Measurements from ENCODE around the gene CNTN1. TPM values are rescaled to one million over a fixed set of nuclear protein-coding genes. Genes with fewer than 3 reads are reported as not detected.
"Not testable (repeated sequence)": the region's sequence is repeated elsewhere in the genome, so short reads cannot be mapped to it uniquely, and the experiment has no call there.

The CNTN1 gene
- total RNA-seq, 3 donors from 2014 or later: 0.38 to 6.9 (median 1.3) TPM

GRCh38 chr12:40733871-40734270 is 41.6 kb downstream of the CNTN1 start:
- H3K36me3 ChIP-seq (ENCODE audit: low read depth): no peaks in the 10 kb centered on the region
- no peak for ATAC-seq
- intact Hi-C loops (cut with DNase I, micrococcal nuclease): no loop called here

DNA sequence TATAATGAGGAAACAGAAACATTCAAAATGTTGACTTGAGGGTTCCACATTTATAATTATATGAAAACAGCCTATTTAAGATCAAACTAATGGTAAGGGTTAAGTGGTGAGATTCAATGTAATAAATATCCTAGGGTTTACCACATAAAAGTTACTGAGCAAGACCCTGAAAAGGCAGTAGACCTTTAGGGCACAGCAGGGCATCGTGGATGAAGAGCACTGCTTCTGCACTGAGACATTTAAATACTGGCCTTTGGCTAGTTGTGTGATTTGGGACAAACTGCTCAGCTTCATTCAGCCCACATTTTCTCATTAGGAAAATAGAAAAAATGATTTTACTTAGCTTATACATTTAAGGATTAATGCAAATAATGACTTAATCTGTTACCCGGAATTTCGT is 42.0 kb downstream of the CNTN1 start:
- intact Hi-C loops (cut with DNase I, micrococcal nuclease): no loop called here
- H3K9me3 ChIP-seq: no peaks in the 10 kb centered on the region
- no peaks in the 10 kb centered on the region for H3K4me1 ChIP-seq (ENCODE audit: low read depth)
- H3K4me3 ChIP-seq: no peak overlapping the region
- TF ChIP-seq, protein P1, sequence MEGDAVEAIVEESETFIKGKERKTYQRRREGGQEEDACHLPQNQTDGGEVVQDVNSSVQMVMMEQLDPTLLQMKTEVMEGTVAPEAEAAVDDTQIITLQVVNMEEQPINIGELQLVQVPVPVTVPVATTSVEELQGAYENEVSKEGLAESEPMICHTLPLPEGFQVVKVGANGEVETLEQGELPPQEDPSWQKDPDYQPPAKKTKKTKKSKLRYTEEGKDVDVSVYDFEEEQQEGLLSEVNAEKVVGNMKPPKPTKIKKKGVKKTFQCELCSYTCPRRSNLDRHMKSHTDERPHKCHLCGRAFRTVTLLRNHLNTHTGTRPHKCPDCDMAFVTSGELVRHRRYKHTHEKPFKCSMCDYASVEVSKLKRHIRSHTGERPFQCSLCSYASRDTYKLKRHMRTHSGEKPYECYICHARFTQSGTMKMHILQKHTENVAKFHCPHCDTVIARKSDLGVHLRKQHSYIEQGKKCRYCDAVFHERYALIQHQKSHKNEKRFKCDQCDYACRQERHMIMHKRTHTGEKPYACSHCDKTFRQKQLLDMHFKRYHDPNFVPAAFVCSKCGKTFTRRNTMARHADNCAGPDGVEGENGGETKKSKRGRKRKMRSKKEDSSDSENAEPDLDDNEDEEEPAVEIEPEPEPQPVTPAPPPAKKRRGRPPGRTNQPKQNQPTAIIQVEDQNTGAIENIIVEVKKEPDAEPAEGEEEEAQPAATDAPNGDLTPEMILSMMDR (IDR thresholded peaks at IDR 0.05): no peak
- ATAC-seq (no peak), DNase-seq (no peak)
- no peaks in the 10 kb centered on the region for H3K36me3 ChIP-seq (ENCODE audit: low read depth)

More at GRCh38 chr12:40733871-40734270, 41.6 kb downstream of the CNTN1 start:
- no peak for DNase-seq
- TF ChIP-seq, protein P1 (IDR thresholded peaks at IDR 0.05): no peak
- Histone ChIP-seq H3K4me3 (no peak overlapping the region), H3K4me1 (ENCODE audit: low read depth) (no peaks in the 10 kb centered on the region), H3K9me3 (no peaks in the 10 kb centered on the region)

- ATAC-seq: no peak
- TF ChIP-seq, protein P1 (IDR thresholded peaks at IDR 0.05): no peak
- no peaks in the 10 kb centered on the region for H3K36me3 ChIP-seq (ENCODE audit: low read depth)
- DNase-seq: no peak
- no peak overlapping the region for H3K4me3 ChIP-seq
- H3K9me3 ChIP-seq: no peaks in the 10 kb centered on the region
- intact Hi-C loops (cut with DNase I, micrococcal nuclease): no loop called here
- H3K4me1 ChIP-seq (ENCODE audit: low read depth): no peaks in the 10 kb centered on the region
These were observed 43.5 kb downstream of the CNTN1 start for GRCh38 chr12:40735551-40736230.

- H3K4me1 ChIP-seq (ENCODE audit: low read depth); ATAC-seq; H3K4me3 ChIP-seq; H3K9me3 ChIP-seq; DNase-seq; H3K36me3 ChIP-seq (ENCODE audit: low read depth); intact Hi-C loops (cut with DNase I, micrococcal nuclease): not testable (repeated sequence)
These were observed 45.2 kb downstream of the CNTN1 start for GRCh38 chr12:40737416-40737815.

GRCh38 chr12:40738856-40739255 is 46.6 kb downstream of the CNTN1 start:
- ATAC-seq: no peak
- no peak for DNase-seq
- H3K4me3 ChIP-seq: no peak overlapping the region
- no peaks in the 10 kb centered on the region for H3K4me1 ChIP-seq (ENCODE audit: low read depth)
- H3K9me3 ChIP-seq: no peaks in the 10 kb centered on the region
- intact Hi-C loops (cut with DNase I, micrococcal nuclease): no loop called here
- no peaks in the 10 kb centered on the region for H3K36me3 ChIP-seq (ENCODE audit: low read depth)
- TF ChIP-seq, protein P1 (IDR thresholded peaks at IDR 0.05): no peak

DNA sequence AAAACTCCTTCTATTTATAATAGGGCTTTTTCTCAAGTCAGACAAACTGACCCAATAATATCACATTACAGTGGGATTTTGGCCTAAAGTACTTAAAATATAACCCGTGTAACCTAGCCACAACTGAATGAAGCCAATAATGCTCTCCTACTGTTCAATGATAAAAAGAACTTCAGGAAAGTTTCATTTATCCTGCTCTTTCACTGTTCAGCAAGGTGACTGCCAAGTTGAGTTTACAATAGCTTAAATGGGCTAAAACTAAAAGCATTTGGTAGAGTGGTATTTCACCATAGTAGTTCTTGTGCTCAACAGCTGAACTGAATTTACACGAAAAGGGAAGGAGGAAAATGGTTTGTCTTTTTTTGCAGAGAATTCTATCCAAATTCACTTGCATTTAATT is 49.8 kb downstream of the CNTN1 start:
- no peak for ATAC-seq

More for the DNA sequence above, 49.8 kb downstream of the CNTN1 start:
- Histone ChIP-seq H3K36me3 (ENCODE audit: low read depth) (no peaks in the 10 kb centered on the region), H3K4me1 (ENCODE audit: low read depth) (no peaks in the 10 kb centered on the region), H3K4me3 (no peak overlapping the region), H3K9me3 (no peaks in the 10 kb centered on the region)
- intact Hi-C loops (cut with DNase I, micrococcal nuclease): no loop called here
- no peak for DNase-seq
- TF ChIP-seq, protein P1 (IDR thresholded peaks at IDR 0.05): no peak
